ENCODE data around the gene E2F3.
"Not testable (repeated sequence)": the region's sequence is repeated elsewhere in the genome, so short reads cannot be mapped to it uniquely, and the experiment has no call there.

DNA sequence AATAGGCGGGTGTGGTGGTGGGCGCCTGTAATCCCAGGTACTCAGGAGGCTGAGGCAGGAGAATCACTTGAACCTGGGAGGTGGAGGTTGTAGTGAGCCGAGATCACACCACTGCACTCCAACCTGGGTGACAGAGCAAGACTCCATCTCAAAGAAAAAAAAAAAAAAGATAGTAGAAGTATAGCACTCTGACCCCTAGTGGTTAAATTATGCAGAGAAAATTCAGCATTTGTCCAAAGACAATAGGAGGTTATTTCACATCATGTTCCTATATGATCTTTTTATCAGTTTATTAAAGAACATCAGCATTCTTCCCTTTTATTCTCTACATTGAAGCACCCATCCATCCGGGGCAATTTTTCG, 127.4 kb downstream of the E2F3 start:
- TF ChIP-seq, protein P1, sequence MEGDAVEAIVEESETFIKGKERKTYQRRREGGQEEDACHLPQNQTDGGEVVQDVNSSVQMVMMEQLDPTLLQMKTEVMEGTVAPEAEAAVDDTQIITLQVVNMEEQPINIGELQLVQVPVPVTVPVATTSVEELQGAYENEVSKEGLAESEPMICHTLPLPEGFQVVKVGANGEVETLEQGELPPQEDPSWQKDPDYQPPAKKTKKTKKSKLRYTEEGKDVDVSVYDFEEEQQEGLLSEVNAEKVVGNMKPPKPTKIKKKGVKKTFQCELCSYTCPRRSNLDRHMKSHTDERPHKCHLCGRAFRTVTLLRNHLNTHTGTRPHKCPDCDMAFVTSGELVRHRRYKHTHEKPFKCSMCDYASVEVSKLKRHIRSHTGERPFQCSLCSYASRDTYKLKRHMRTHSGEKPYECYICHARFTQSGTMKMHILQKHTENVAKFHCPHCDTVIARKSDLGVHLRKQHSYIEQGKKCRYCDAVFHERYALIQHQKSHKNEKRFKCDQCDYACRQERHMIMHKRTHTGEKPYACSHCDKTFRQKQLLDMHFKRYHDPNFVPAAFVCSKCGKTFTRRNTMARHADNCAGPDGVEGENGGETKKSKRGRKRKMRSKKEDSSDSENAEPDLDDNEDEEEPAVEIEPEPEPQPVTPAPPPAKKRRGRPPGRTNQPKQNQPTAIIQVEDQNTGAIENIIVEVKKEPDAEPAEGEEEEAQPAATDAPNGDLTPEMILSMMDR (conservative IDR thresholded peaks at IDR 0.05 in 1 of 2, IDR thresholded peaks at IDR 0.05 in 1 of 2; ENCODE audit: low read depth in 1 of 2, low read length in 2 of 2) = peak in 1 of 2 donors; percentile 31
- TF ChIP-seq EZH2 (IDR thresholded peaks at IDR 0.05; ENCODE audit: low read length, missing control alignments) = not testable (repeated sequence)
